Caki2 (cell line): ENCODE results near the gene SDHA. TPM values are rescaled to one million over a fixed set of nuclear protein-coding genes. Genes with fewer than 3 reads are reported as not detected.

Experiments
- DNase-seq: peaks from one replicate; pipeline ENCODE4 v3.0.0-alpha.2; 2015; ENCODE audit warnings: low read depth
- in situ Hi-C: cut with HindIII; loops from 2 replicates; pipeline ENCODE4 v1.10.0; 2016; ENCODE audit warnings: low sequenced_read_pairs, low pct_unique_long_range_greater_than_20kb, mixed read lengths
- total RNA-seq: library from RNA; depleted of rRNA; stranded (reverse); fragments of >200 nt; shearing (Covaris generic); gene quantifications from 2 replicates; pipeline ENCODE4 v1.2.3, GENCODE V29; 2014; ENCODE audit warnings: low replicate concordance

The SDHA gene
- total RNA-seq, 1 experiment from 2014 or later, result 93.4 TPM

- DNase-seq, result no peak
- in situ Hi-C loops, result no loop called here
Measured at GRCh38 chr5:182126-182525, 36.0 kb upstream of the SDHA start.

GRCh38 chr5:184471-184870 is 33.6 kb upstream of the SDHA start:
- DNase-seq, result no peak
- in situ Hi-C loops, result no loop called here

- no peak for DNase-seq
- in situ Hi-C loops, result no loop called here
Measured at GRCh38 chr5:185095-186070, 32.7 kb upstream of the SDHA start.

GRCh38 chr5:186091-187041 is 31.8 kb upstream of the SDHA start:
- DNase-seq, result no peak
- in situ Hi-C loops, result no loop called here

- no peak for DNase-seq
- in situ Hi-C loops, result no loop called here
Measured at GRCh38 chr5:187042-187431, 31.1 kb upstream of the SDHA start.

- DNase-seq, result no peak
- in situ Hi-C loops, result no loop called here
Measured at GRCh38 chr5:187617-188451, 30.3 kb upstream of the SDHA start.

- DNase-seq, result peak; percentile 66
- in situ Hi-C loops, result no loop called here
Measured at GRCh38 chr5:188488-189481, 29.3 kb upstream of the SDHA start.

GRCh38 chr5:189486-189885 is 28.6 kb upstream of the SDHA start:
- DNase-seq, result no peak
- in situ Hi-C loops, result no loop called here

- no peak for DNase-seq
- in situ Hi-C loops, result no loop called here
Measured at GRCh38 chr5:189976-190365, 28.1 kb upstream of the SDHA start.

- peak; percentile 6 for DNase-seq
- in situ Hi-C loops, result no loop called here
Measured at GRCh38 chr5:190366-191035, 27.6 kb upstream of the SDHA start.

- in situ Hi-C loops, result no loop called here
Measured at GRCh38 chr5:191036-191948, 26.8 kb upstream of the SDHA start, which contains the start of gene LRRC14B. Gene LRRC14B, plus strand, starts transcription at chr5:191495. Its CDS starts 44 bp downstream, at chr5:191539.

GRCh38 chr5:191949-192690 is 26.0 kb upstream of the SDHA start:
- no peak for DNase-seq
- in situ Hi-C loops, result no loop called here

More at GRCh38 chr5:191036-191948, 26.8 kb upstream of the SDHA start, which contains the start of gene LRRC14B:
- no peak for DNase-seq

- in situ Hi-C loops, result no loop called here
- no peak for DNase-seq
Measured at GRCh38 chr5:192691-192969, 25.5 kb upstream of the SDHA start.

- DNase-seq, result no peak
- in situ Hi-C loops, result no loop called here
Measured at GRCh38 chr5:192970-193831, 24.9 kb upstream of the SDHA start.
